H9 (cell line): Measurements from ENCODE around the gene CCDC102A. TPM values are rescaled to one million over a fixed set of nuclear protein-coding genes. Genes with fewer than 3 reads are reported as not detected.

Experiments
- DNase-seq: peaks from one replicate; pipeline ENCODE4 v3.0.0-alpha.2; 2017
- H2AFZ ChIP-seq: one replicate; pipeline ENCODE4 v1.6.1; 2013; ENCODE audit warnings: mild to moderate bottlenecking, low read length, control low read depth, moderate library complexity
- H2AK5ac ChIP-seq: 2 replicates; pipeline ENCODE4 v1.6.1; 2013; ENCODE audit warnings: low read length, control low read depth, mixed read lengths; ENCODE audit not compliant: insufficient read length
- H2BK120ac ChIP-seq: one replicate; pipeline ENCODE4 v1.6.1; 2013; ENCODE audit warnings: low read depth, mild to moderate bottlenecking, low read length, control low read depth, inconsistent platforms; ENCODE audit not compliant: poor library complexity, severe bottlenecking
- H2BK12ac ChIP-seq: 2 replicates; pipeline ENCODE4 v1.6.1; 2013; ENCODE audit warnings: low read length, control low read depth, mixed read lengths, low read depth; ENCODE audit not compliant: insufficient read length
- H2BK15ac ChIP-seq: 2 replicates; pipeline ENCODE4 v1.6.1; 2013; ENCODE audit warnings: low read depth, low read length, control low read depth
- H2BK20ac ChIP-seq: one replicate; pipeline ENCODE4 v1.6.1; 2013; ENCODE audit warnings: low read depth, mild to moderate bottlenecking, low read length, control low read depth, inconsistent platforms; ENCODE audit not compliant: poor library complexity, severe bottlenecking
- H2BK5ac ChIP-seq: 2 replicates; pipeline ENCODE4 v1.6.1; 2013; ENCODE audit warnings: low read length, control low read depth, mixed read lengths; ENCODE audit not compliant: insufficient read length
- H3K14ac ChIP-seq: 2 replicates; pipeline ENCODE4 v1.6.1; 2013; ENCODE audit warnings: low read length, control low read depth; ENCODE audit not compliant: insufficient read depth
- H3K18ac ChIP-seq: 2 replicates; pipeline ENCODE4 v1.6.1; 2013; ENCODE audit warnings: low read depth, mild to moderate bottlenecking, mixed read lengths, low read length, control low read depth; ENCODE audit not compliant: insufficient read length
- H3K23ac ChIP-seq: 2 replicates; pipeline ENCODE4 v1.6.1; 2013; ENCODE audit warnings: low read length, control low read depth, mixed read lengths, low read depth; ENCODE audit not compliant: insufficient read length
- H3K23me2 ChIP-seq: 2 replicates; pipeline ENCODE4 v1.6.1; 2013; ENCODE audit warnings: low read depth, mild to moderate bottlenecking, mixed read lengths, low read length, control low read depth; ENCODE audit not compliant: insufficient read length, poor library complexity, severe bottlenecking
- H3K27ac ChIP-seq: 2 replicates; pipeline ENCODE4 v1.5.1; 2013; ENCODE audit warnings: low read length, control low read depth, mixed read lengths, low read depth; ENCODE audit not compliant: insufficient read length
- H3K27me3 ChIP-seq: 2 replicates; pipeline ENCODE4 v1.6.1; 2013; ENCODE audit warnings: low read length, control low read depth, inconsistent platforms; ENCODE audit not compliant: insufficient read depth
- H3K4ac ChIP-seq: 2 replicates; pipeline ENCODE4 v1.6.1; 2013; ENCODE audit warnings: low read depth, mild to moderate bottlenecking, control low read depth, inconsistent platforms, low read length, moderate library complexity
- H3K4me1 ChIP-seq: 2 replicates; pipeline ENCODE4 v1.6.1; 2013; ENCODE audit warnings: low read length, control low read depth, inconsistent platforms; ENCODE audit not compliant: insufficient read depth
- H3K4me2 ChIP-seq: 2 replicates; pipeline ENCODE4 v1.6.1; 2013; ENCODE audit warnings: low read length, control low read depth, mixed read lengths; ENCODE audit not compliant: insufficient read length, insufficient read depth
- H3K56ac ChIP-seq: 2 replicates; pipeline ENCODE4 v1.6.1; 2013; ENCODE audit warnings: low read depth, mild to moderate bottlenecking, mixed read lengths, low read length, control low read depth; ENCODE audit not compliant: insufficient read length
- H3K79me1 ChIP-seq: 2 replicates; pipeline ENCODE4 v1.6.1; 2013; ENCODE audit warnings: low read depth, mild to moderate bottlenecking, moderate library complexity, low read length, control low read depth, inconsistent platforms; ENCODE audit not compliant: insufficient read depth, poor library complexity, severe bottlenecking
- H3K79me2 ChIP-seq: 2 replicates; pipeline ENCODE4 v1.6.1; 2013; ENCODE audit warnings: low read length, control low read depth, inconsistent platforms; ENCODE audit not compliant: insufficient read depth
- H3K9ac ChIP-seq: 2 replicates; pipeline ENCODE4 v1.6.1; 2013; ENCODE audit warnings: low read length, control low read depth, mixed read lengths; ENCODE audit not compliant: insufficient read length; ENCODE audit errors: extremely low read depth
- H3K9me3 ChIP-seq: one replicate; pipeline ENCODE4 v1.6.1; 2013; ENCODE audit warnings: low read depth, low read length, inconsistent platforms; ENCODE audit not compliant: control insufficient read depth
- H3T11ph ChIP-seq: one replicate; pipeline ENCODE4 v1.6.1; 2013; ENCODE audit warnings: mild to moderate bottlenecking, low read length, control low read depth, inconsistent platforms
- H4K20me1 ChIP-seq: one replicate; pipeline ENCODE4 v1.6.1; 2013; ENCODE audit not compliant: control insufficient read depth, insufficient read length, insufficient read depth
- H4K5ac ChIP-seq: 2 replicates; pipeline ENCODE4 v1.6.1; 2013; ENCODE audit warnings: low read depth, mild to moderate bottlenecking, mixed read lengths, low read length, control low read depth; ENCODE audit not compliant: insufficient read length
- H4K8ac ChIP-seq: replicated peaks from 2 replicates; pipeline ENCODE4 v1.6.1; 2013; ENCODE audit warnings: low read length, control low read depth, mixed read lengths, low read depth; ENCODE audit not compliant: insufficient read length
- H4K91ac ChIP-seq: 2 replicates; pipeline ENCODE4 v1.6.1; 2013; ENCODE audit warnings: low read depth, mild to moderate bottlenecking, moderate library complexity, mixed read lengths, low read length, control low read depth; ENCODE audit not compliant: insufficient read length
- H3K27ac Mint-ChIP-seq, 3 experiments: 2 replicates in 2 of 3; 3 replicates in 1 of 3; pipeline ENCODE4 v1.8.0; 2020 to 2021; ENCODE audit warnings: mixed read lengths in 3 of 3, mild to moderate bottlenecking in 1 of 3, moderate library complexity in 1 of 3
- H3K27me3 Mint-ChIP-seq: 2 replicates; pipeline ENCODE4 v1.8.0; 2021; ENCODE audit warnings: low read depth, mild to moderate bottlenecking, moderate library complexity, mixed read lengths
- H3K36me3 Mint-ChIP-seq, 3 experiments: 2 replicates in 2 of 3; 3 replicates in 1 of 3; pipeline ENCODE4 v1.8.0; 2020 to 2021; ENCODE audit warnings: low read depth in 3 of 3, mixed read lengths in 3 of 3; ENCODE audit not compliant: insufficient read depth in 1 of 3
- H3K4me1 Mint-ChIP-seq, 2 experiments: 2 replicates each; pipeline ENCODE4 v1.8.0; 2020; ENCODE audit warnings: mixed read lengths in 2 of 2
- H3K4me3 Mint-ChIP-seq, 2 experiments: 2 replicates in 1 of 2; 3 replicates in 1 of 2; pipeline ENCODE4 v1.8.0; 2020 to 2021; ENCODE audit warnings: mild to moderate bottlenecking in 2 of 2, mixed read lengths in 2 of 2, moderate library complexity in 1 of 2
- H3K9me3 Mint-ChIP-seq, 2 experiments: 2 replicates in 1 of 2; 3 replicates in 1 of 2; pipeline ENCODE4 v1.8.0; 2020; ENCODE audit warnings: mild to moderate bottlenecking in 2 of 2, mixed read lengths in 2 of 2, moderate library complexity in 1 of 2
- WGBS: extraction: QIAGEN DNeasy Blood & Tissue Kit; methylation state at CpG from one replicate; pipeline ENCODE4 v1.1.7; 2013; ENCODE audit warnings: missing lambda C conversion rate, low lambda C conversion rate, mixed read lengths; ENCODE audit not compliant: insufficient read length; ENCODE audit errors: extremely low coverage; 5-methylcytosine and 5-hydroxymethylcytosine counted together
- total RNA-seq: library from RNA; stranded (reverse); gene quantifications from 2 replicates; pipeline ENCODE4 v1.2.1, GENCODE V29; 2021
- TF ChIP-seq, protein P1 (sequence below): fragments of 200-600 bp; sonication (generic); conservative IDR thresholded peaks from 3 replicates; pipeline ENCODE4 v1.8.0; 2021; ENCODE audit warnings: antibody characterized with exemption, mild to moderate bottlenecking

The CCDC102A gene
- total RNA-seq, 1 experiment from 2014 or later = 8.2 TPM

DNA sequence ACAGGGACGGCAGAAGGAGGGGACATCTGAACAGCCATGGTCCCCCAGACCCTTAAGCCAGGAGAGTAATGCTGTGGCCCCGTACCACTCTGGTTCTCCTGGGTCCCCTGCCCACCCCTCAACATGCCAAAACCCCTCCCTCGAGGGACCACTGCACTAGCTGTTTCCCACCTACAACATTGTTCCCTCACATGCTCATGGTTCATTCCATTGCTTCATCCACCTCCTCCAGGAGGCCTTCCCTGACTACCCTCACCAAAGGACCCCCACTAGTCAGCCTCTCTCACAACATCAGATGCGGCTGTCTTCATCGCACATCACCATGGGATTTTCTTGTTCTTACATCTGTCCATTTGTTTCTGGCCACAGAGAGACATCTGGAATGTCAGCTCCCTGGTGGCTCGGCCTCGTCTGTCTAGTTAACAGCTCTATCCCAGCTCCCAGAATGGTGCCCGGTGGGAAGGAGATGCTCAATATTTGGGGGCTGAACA lies 51.8 kb downstream of the CCDC102A start:
- Histone ChIP-seq H4K91ac (no peak overlapping the region), H2BK15ac (no peak overlapping the region), H2BK12ac (no peak overlapping the region), H4K20me1 (no peaks in the 10 kb centered on the region), H3K27ac (no peak overlapping the region), H3K4ac (no peak overlapping the region), H3K4me1 (peaks cover 2% of the 10 kb centered on the region; the same call in 1 of the 2 replicates), H3K14ac (no peak overlapping the region), H2AFZ (no peak overlapping the region), H2AK5ac (no peak overlapping the region), H3K79me1 (peaks cover 5% of the 10 kb centered on the region), H3K23ac (no peak overlapping the region), H3K56ac (no peak overlapping the region), H3K4me2 (no peak overlapping the region), H2BK20ac (no peak overlapping the region), H3K23me2 (peaks cover 16% of the 10 kb centered on the region), H4K8ac (no peak overlapping the region), H3K18ac (no peak overlapping the region), H3K9ac (no peak overlapping the region), H3K79me2 (no peaks in the 10 kb centered on the region), H4K5ac (no peak overlapping the region), H2BK120ac (no peak overlapping the region), H3T11ph (no peak overlapping the region), H3K9me3 (no peaks in the 10 kb centered on the region), H2BK5ac (no peak overlapping the region), H3K27me3 (no peaks in the 10 kb centered on the region)
- peaks cover 28% of the 10 kb centered on the region for H3K27me3 Mint-ChIP-seq
- H3K4me1 Mint-ChIP-seq = peaks cover 27 to 42% of the 10 kb centered on the region in 2 experiments
- H3K9me3 Mint-ChIP-seq = peaks cover 7 to 12% of the 10 kb centered on the region in 2 experiments; a peak in 4 of 5 replicates
- H3K36me3 Mint-ChIP-seq = no peaks in the 10 kb centered on the region; a peak in 2 of 7 replicates
- no peak for DNase-seq
- H3K4me3 Mint-ChIP-seq = peak overlapping the region in 1 of 2 experiments; percentile 90; a peak in 4 of 5 replicates
- WGBS = no CpG with 5 or more reads among the region's 8 CpGs
- H3K27ac Mint-ChIP-seq = no peak overlapping the region; a peak in 1 of 7 replicates
- TF ChIP-seq, protein P1, sequence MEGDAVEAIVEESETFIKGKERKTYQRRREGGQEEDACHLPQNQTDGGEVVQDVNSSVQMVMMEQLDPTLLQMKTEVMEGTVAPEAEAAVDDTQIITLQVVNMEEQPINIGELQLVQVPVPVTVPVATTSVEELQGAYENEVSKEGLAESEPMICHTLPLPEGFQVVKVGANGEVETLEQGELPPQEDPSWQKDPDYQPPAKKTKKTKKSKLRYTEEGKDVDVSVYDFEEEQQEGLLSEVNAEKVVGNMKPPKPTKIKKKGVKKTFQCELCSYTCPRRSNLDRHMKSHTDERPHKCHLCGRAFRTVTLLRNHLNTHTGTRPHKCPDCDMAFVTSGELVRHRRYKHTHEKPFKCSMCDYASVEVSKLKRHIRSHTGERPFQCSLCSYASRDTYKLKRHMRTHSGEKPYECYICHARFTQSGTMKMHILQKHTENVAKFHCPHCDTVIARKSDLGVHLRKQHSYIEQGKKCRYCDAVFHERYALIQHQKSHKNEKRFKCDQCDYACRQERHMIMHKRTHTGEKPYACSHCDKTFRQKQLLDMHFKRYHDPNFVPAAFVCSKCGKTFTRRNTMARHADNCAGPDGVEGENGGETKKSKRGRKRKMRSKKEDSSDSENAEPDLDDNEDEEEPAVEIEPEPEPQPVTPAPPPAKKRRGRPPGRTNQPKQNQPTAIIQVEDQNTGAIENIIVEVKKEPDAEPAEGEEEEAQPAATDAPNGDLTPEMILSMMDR = no peak
